CD14-positive monocyte (primary cell): Measurements from ENCODE around the gene MAP3K20. TPM values are rescaled to one million over a fixed set of nuclear protein-coding genes. Genes with fewer than 3 reads are reported as not detected.

Source experiments
- DNase-seq, 3 donors: peaks; one replicate each; pipeline ENCODE4 v3.0.0-alpha.2; 2011 to 2022
- H2AFZ ChIP-seq: 2 replicates; pipeline ENCODE4 v1.6.0; 2012; ENCODE audit warnings: mild to moderate bottlenecking, low read depth, low read length, inconsistent platforms; ENCODE audit not compliant: insufficient read depth, poor library complexity, severe bottlenecking
- H3K27ac ChIP-seq, 2 donors: 1 replicate in 1 of 2; 2 replicates in 1 of 2; pipeline ENCODE4 v1.5.1; 2012 to 2013; ENCODE audit warnings: low read length in 2 of 2, control low read depth in 1 of 2, inconsistent platforms in 1 of 2, low read depth in 1 of 2, mild to moderate bottlenecking in 1 of 2
- H3K27me3 ChIP-seq, 2 donors: one replicate each; pipeline versions ENCODE4 v1.6.0 to v1.6.1; 2011 to 2013; ENCODE audit warnings: low read length in 2 of 2; ENCODE audit not compliant: control insufficient read depth in 2 of 2, insufficient read depth in 2 of 2
- H3K36me3 ChIP-seq, 2 donors: replicated peaks in 1 of 2; 1 replicate in 1 of 2; 2 replicates in 1 of 2; pipeline versions ENCODE4 v1.5.1 to v1.6.1; 2012 to 2013; ENCODE audit warnings: low read length in 2 of 2, control low read depth in 1 of 2, inconsistent platforms in 1 of 2, mild to moderate bottlenecking in 1 of 2; ENCODE audit not compliant: insufficient read depth in 2 of 2, control insufficient read depth in 1 of 2
- H3K4me1 ChIP-seq, 2 donors: 1 replicate in 1 of 2; 2 replicates in 1 of 2; pipeline versions ENCODE4 v1.5.1 to v1.6.1; 2012 to 2013; ENCODE audit warnings: low read length in 2 of 2, control low read depth in 1 of 2, inconsistent platforms in 1 of 2, mild to moderate bottlenecking in 1 of 2, moderate library complexity in 1 of 2; ENCODE audit not compliant: insufficient read depth in 2 of 2, control insufficient read depth in 1 of 2
- H3K4me2 ChIP-seq: replicated peaks from 2 replicates; pipeline ENCODE3; 2012; ENCODE audit warnings: low read length, moderate library complexity, mild to moderate bottlenecking; ENCODE audit not compliant: poor library complexity, severe bottlenecking; ENCODE audit errors: extremely low read depth
- H3K4me3 ChIP-seq, 3 experiments: fragments of 200-600 bp in 1 of 3; sonication (generic) in 1 of 3; replicated peaks in 1 of 3; 1 replicate in 2 of 3; 2 replicates in 1 of 3; pipeline ENCODE4 v1.5.1; 2011 to 2013; ENCODE audit warnings: low read length in 3 of 3, mild to moderate bottlenecking in 3 of 3, control low read depth in 2 of 3, low read depth in 2 of 3, inconsistent platforms in 1 of 3, moderate library complexity in 1 of 3
- H3K79me2 ChIP-seq: 2 replicates; pipeline ENCODE4 v1.6.0; 2012; ENCODE audit warnings: mild to moderate bottlenecking, control low read depth, inconsistent platforms, low read length, moderate library complexity; ENCODE audit not compliant: insufficient read depth
- H3K9ac ChIP-seq: 2 replicates; pipeline ENCODE4 v1.6.0; 2017; ENCODE audit warnings: low read length, mild to moderate bottlenecking; ENCODE audit not compliant: insufficient read depth, poor library complexity, severe bottlenecking
- H3K9me3 ChIP-seq, 2 donors: replicated peaks in 1 of 2; 1 replicate in 1 of 2; 2 replicates in 1 of 2; pipeline versions ENCODE4 v1.5.1 to v1.6.1; 2012 to 2013; ENCODE audit warnings: low read length in 2 of 2, control low read depth in 1 of 2; ENCODE audit not compliant: control insufficient read depth in 1 of 2, insufficient read depth in 1 of 2
- H4K20me1 ChIP-seq: 2 replicates; pipeline ENCODE4 v1.6.0; 2012; ENCODE audit warnings: mild to moderate bottlenecking, low read length, control low read depth, moderate library complexity; ENCODE audit not compliant: insufficient read depth
- H3K27ac Mint-ChIP-seq, 7 donors: one replicate each; pipeline ENCODE4 v1.8.0; 2020; ENCODE audit warnings: mild to moderate bottlenecking in 7 of 7, mixed read lengths in 7 of 7, moderate library complexity in 6 of 7, inconsistent platforms in 2 of 7
- H3K27me3 Mint-ChIP-seq, 3 donors: one replicate each; pipeline ENCODE4 v1.8.0; 2021 to 2022; ENCODE audit warnings: low read depth in 3 of 3, mild to moderate bottlenecking in 3 of 3, mixed read lengths in 3 of 3, moderate library complexity in 3 of 3, inconsistent platforms in 1 of 3
- H3K36me3 Mint-ChIP-seq, 2 donors: one replicate each; pipeline ENCODE4 v1.8.0; 2020; ENCODE audit warnings: mixed read lengths in 2 of 2, inconsistent platforms in 1 of 2, mild to moderate bottlenecking in 1 of 2
- H3K4me1 Mint-ChIP-seq: one replicate; pipeline ENCODE4 v1.8.0; 2020; ENCODE audit warnings: mild to moderate bottlenecking, mixed read lengths
- H3K4me3 Mint-ChIP-seq, 2 donors: one replicate each; pipeline ENCODE4 v1.8.0; 2020; ENCODE audit warnings: mild to moderate bottlenecking in 2 of 2, mixed read lengths in 2 of 2, moderate library complexity in 1 of 2
- H3K9me3 Mint-ChIP-seq, 7 donors: one replicate each; pipeline ENCODE4 v1.8.0; 2020 to 2022; ENCODE audit warnings: mixed read lengths in 7 of 7, mild to moderate bottlenecking in 6 of 7, moderate library complexity in 6 of 7, inconsistent platforms in 2 of 7
- CTCF ChIP-seq: fragments of 200-600 bp; IDR thresholded peaks from one replicate; pipeline ENCODE4 v1.8.0; 2022; ENCODE audit warnings: antibody characterized with exemption, mild to moderate bottlenecking
- WGBS: methylation state at CpG from one replicate; pipeline ENCODE4 v1.1.5; 2013; ENCODE audit warnings: missing lambda C conversion rate; ENCODE audit not compliant: insufficient coverage; 5-methylcytosine and 5-hydroxymethylcytosine counted together
- intact Hi-C, 2 donors: fragments of 100-400 bp; cut with micrococcal nuclease; formaldehyde crosslinking; loops; one replicate each; pipeline versions ENCODE4 v1.15.0 to v1.15.1; 2023
- polyA plus RNA-seq, 3 donors: library from polyadenylated mRNA; depleted of rRNA in 1 of 3; unstranded in 2 of 3; stranded (reverse) in 1 of 3; fragments of 300-500 nt in 2 of 3; fragments of >200 nt in 1 of 3; fragmentation: Illumina TruSeq in 2 of 3; gene quantifications; 1 replicate in 2 of 3; 2 replicates in 1 of 3; pipeline ENCODE4 v1.2.3, GENCODE V29; 2012 to 2021

The MAP3K20 gene
- polyA plus RNA-seq, 3 donors, result 14.3 to 30.7 (median 21.6) TPM

DNA sequence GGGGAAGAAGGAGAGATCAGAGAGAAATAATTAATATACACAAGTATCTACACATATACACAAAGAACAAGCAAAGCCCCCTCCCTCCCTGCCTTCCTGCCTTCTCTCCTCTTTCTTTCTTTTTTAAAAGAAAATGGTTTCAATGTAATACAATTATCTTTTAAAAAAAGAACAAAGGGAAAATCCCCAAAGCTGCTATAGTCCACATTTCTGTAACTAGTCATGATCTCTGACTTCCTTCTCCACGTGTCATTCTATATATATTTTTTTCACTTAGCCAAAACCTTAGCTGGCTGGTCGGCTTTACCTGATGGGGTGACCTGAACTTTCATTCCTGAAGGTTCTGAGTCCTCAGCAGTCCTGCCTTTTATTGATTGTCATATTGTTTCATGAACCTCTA lies 44.3 kb downstream of the MAP3K20 start:
- Histone ChIP-seq H3K4me3 (no peak overlapping the region), H3K36me3 (peaks cover 0 to 6% of the 10 kb centered on the region in 2 donors), H3K27ac (no peak overlapping the region), H3K4me1 (peaks cover 23 to 24% of the 10 kb centered on the region in 2 donors), H3K4me2 (no peak overlapping the region), H3K9me3 (no peaks in the 10 kb centered on the region), H4K20me1 (peaks cover 93% of the 10 kb centered on the region), H3K9ac (no peak overlapping the region), H3K79me2 (peaks cover 38% of the 10 kb centered on the region), H2AFZ (no peak overlapping the region), H3K27me3 (no peaks in the 10 kb centered on the region)
- intact Hi-C loops, result loop anchor here in 1 of 2 donors (5.0 kb wide), 1 partner anchor 47 kb away; no protein-coding TSS in a partner anchor
- Mint-ChIP-seq H3K27me3 (peaks cover 0 to 2% (median 2%) of the 10 kb centered on the region in 3 donors), H3K27ac (peak overlapping the region in 1 of 7 donors; percentile 42), H3K9me3 (peaks cover 0 to 4% (median 0%) of the 10 kb centered on the region in 7 donors), H3K4me3 (no peak overlapping the region), H3K4me1 (peaks cover 38% of the 10 kb centered on the region), H3K36me3 (peaks cover 18 to 29% of the 10 kb centered on the region in 2 donors)
- 33% methylated on average over 2 of the region's 2 CpGs for WGBS
- no peak for TF ChIP-seq CTCF
- DNase-seq, result no peak

DNA sequence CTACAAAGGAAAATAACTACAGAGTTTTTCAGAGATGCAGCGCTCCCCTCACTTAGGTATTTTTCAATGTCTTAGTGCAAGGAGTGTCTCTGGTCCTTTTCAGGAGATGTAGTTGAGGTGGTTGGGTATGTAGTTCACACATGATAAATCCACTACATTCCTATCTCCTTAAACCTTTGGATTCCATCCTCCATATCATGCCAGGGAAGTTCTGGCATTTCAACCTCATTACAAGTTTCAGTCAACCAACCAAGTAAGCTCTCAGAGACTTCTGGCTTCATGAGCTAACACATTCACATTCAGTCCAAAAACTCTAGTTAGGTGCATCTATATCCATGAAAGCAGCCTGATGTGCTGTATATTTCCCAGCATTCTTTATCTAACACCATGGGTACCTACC lies 47.3 kb downstream of the MAP3K20 start:
- Histone ChIP-seq H3K79me2 (peaks cover 16% of the 10 kb centered on the region), H4K20me1 (peaks cover 88% of the 10 kb centered on the region), H3K4me1 (peaks cover 36 to 44% of the 10 kb centered on the region in 2 donors), H3K27ac (no peak overlapping the region), H3K9ac (no peak overlapping the region), H3K4me3 (no peak overlapping the region), H2AFZ (no peak overlapping the region), H3K36me3 (peaks cover 0 to 6% of the 10 kb centered on the region in 2 donors), H3K27me3 (no peaks in the 10 kb centered on the region), H3K9me3 (no peaks in the 10 kb centered on the region), H3K4me2 (no peak overlapping the region)
- intact Hi-C loops, result loop anchor here in 1 of 2 donors (5.0 kb wide), 1 partner anchor 44 kb away; no protein-coding TSS in a partner anchor
- H3K9me3 Mint-ChIP-seq, result peaks cover 0 to 4% (median 0%) of the 10 kb centered on the region in 7 donors
- H3K36me3 Mint-ChIP-seq, result peaks cover 20 to 32% of the 10 kb centered on the region in 2 donors
- H3K4me3 Mint-ChIP-seq, result no peak overlapping the region
- H3K4me1 Mint-ChIP-seq, result peaks cover 49% of the 10 kb centered on the region
- no peak for TF ChIP-seq CTCF
- H3K27ac Mint-ChIP-seq, result no peak overlapping the region
- H3K27me3 Mint-ChIP-seq, result peaks cover 2 to 10% (median 4%) of the 10 kb centered on the region in 3 donors
- DNase-seq, result no peak
- WGBS, result no CpG with 5 or more reads among the region's 1 CpG
